AG09319 (cell line): ENCODE results near the gene THG1L.

Source experiments
- DNase-seq: peaks from one replicate; pipeline ENCODE4 v3.0.0-alpha.2; 2010; ENCODE audit warnings: low read depth; ENCODE audit errors: extremely low read depth
- TF ChIP-seq, protein P1 (sequence below): IDR thresholded peaks from 2 replicates; pipeline ENCODE4 v1.5.1; 2011; ENCODE audit warnings: low read depth, mild to moderate bottlenecking, inconsistent platforms, low read length, moderate library complexity

The THG1L gene

GRCh38 chr5:157732596-157733262 lies 1.5 kb downstream of the THG1L start:
- TF ChIP-seq, protein P1, sequence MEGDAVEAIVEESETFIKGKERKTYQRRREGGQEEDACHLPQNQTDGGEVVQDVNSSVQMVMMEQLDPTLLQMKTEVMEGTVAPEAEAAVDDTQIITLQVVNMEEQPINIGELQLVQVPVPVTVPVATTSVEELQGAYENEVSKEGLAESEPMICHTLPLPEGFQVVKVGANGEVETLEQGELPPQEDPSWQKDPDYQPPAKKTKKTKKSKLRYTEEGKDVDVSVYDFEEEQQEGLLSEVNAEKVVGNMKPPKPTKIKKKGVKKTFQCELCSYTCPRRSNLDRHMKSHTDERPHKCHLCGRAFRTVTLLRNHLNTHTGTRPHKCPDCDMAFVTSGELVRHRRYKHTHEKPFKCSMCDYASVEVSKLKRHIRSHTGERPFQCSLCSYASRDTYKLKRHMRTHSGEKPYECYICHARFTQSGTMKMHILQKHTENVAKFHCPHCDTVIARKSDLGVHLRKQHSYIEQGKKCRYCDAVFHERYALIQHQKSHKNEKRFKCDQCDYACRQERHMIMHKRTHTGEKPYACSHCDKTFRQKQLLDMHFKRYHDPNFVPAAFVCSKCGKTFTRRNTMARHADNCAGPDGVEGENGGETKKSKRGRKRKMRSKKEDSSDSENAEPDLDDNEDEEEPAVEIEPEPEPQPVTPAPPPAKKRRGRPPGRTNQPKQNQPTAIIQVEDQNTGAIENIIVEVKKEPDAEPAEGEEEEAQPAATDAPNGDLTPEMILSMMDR: no peak
- DNase-seq: no peak

- TF ChIP-seq, protein P1: no peak
- no peak for DNase-seq
These were observed 3.2 kb downstream of the THG1L start for GRCh38 chr5:157734436-157734835.

GRCh38 chr5:157735991-157736390 lies 4.8 kb downstream of the THG1L start:
- TF ChIP-seq, protein P1: no peak
- no peak for DNase-seq

DNA sequence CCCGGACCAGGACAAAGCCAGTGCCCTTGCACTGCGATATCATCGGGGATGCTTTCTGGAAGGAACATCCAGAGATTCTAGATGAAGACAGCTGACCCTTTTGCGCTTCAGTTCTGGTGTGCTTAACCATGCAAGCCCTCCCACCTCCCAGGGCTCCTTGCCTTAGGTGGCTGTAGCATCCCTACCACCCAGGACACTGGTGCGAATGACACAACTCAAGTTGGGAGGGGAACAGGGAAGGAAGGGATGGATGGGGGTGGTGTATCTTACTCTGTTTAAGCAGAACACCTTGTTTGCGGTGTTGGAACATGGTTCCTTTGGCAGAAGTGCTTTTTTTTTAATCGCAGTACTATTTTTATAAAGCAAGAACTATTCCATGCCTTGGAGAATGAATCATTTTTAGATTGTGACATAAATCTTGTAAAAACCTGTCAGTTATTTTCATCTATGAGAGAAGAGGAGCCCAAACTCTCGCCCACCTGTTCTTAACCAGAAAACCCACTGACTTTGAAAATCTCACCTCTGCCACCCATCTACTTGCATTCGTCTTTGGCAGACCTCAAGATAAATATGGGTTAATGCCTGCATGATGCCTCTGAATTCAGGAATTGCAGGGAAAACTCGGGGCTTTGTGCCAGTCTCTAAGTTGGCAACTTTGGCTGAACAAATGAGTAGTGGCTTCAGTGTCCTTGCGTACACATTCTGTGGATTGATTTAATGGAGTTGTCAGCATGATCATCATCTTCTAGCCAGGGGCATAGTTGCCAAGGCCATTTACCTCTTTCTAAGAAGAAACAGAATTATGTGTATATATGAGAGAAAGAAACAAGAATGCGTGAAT lies 8.4 kb downstream of the THG1L start:
- TF ChIP-seq, protein P1: no peak
- no peak for DNase-seq

DNA sequence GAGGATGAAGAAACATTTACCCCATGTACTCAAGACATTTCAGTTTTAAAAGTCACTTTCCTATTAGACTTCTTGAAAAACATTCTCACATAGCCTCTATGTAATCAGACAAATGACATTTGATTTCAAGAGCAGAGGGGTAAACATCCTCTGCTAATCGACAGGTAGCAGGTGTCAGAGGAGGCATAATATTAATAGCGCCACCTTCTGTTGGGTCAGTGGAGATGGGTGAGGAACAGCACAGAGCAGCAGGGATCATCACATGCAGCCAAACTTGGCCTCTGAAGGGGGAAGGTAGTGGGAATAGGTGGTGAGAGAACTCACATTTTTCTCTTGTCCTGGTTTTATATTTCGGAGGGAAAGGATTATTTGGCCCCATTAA lies 9.0 kb downstream of the THG1L start:
- TF ChIP-seq, protein P1: peak; percentile 31
- DNase-seq: no peak

- no peak for DNase-seq
- TF ChIP-seq, protein P1: no peak
These were observed 9.9 kb downstream of the THG1L start for GRCh38 chr5:157741131-157741530.

- TF ChIP-seq, protein P1: peak; percentile 81
- no peak for DNase-seq
These were observed 12.2 kb downstream of the THG1L start, which contains the start of gene LSM11 for GRCh38 chr5:157743163-157744050. Gene LSM11 (plus strand): TSS chr5:157743712. CDS start chr5:157743751, 39 bp downstream.
